IPS-15b (cell line): Measurements from ENCODE around the gene KCNH8.

Experiments
- H3K27me3 ChIP-seq: one replicate; pipeline ENCODE4 v1.6.1; 2013; ENCODE audit warnings: low read length; ENCODE audit not compliant: control insufficient read depth, insufficient read depth
- H3K36me3 ChIP-seq: one replicate; pipeline ENCODE4 v1.6.1; 2013; ENCODE audit warnings: low read length; ENCODE audit not compliant: control insufficient read depth, insufficient read depth
- H3K4me1 ChIP-seq: one replicate; pipeline ENCODE4 v1.6.1; 2013; ENCODE audit warnings: mild to moderate bottlenecking, low read length; ENCODE audit not compliant: control insufficient read depth, insufficient read depth
- H3K4me3 ChIP-seq: one replicate; pipeline ENCODE4 v1.5.1; 2013; ENCODE audit warnings: low read depth, low read length
- H3K9ac ChIP-seq: one replicate; pipeline ENCODE4 v1.6.1; 2013; ENCODE audit warnings: low read depth, mild to moderate bottlenecking, low read length
- H3K9me3 ChIP-seq: one replicate; pipeline ENCODE4 v1.6.1; 2013; ENCODE audit warnings: mild to moderate bottlenecking, low read length; ENCODE audit not compliant: control insufficient read depth, insufficient read depth

KCNH8 gene

GRCh38 chr3:19522305-19522704, 374.0 kb downstream of the KCNH8 start:
- no peaks in the 10 kb centered on the region for H3K36me3 ChIP-seq
- no peak overlapping the region for H3K4me3 ChIP-seq
- no peaks in the 10 kb centered on the region for H3K4me1 ChIP-seq
- no peak overlapping the region for H3K9ac ChIP-seq
- H3K9me3 ChIP-seq, result no peaks in the 10 kb centered on the region
- no peaks in the 10 kb centered on the region for H3K27me3 ChIP-seq

- Histone ChIP-seq H3K9me3 (no peaks in the 10 kb centered on the region), H3K4me3 (no peak overlapping the region), H3K4me1 (no peaks in the 10 kb centered on the region), H3K9ac (no peak overlapping the region), H3K27me3 (no peaks in the 10 kb centered on the region), H3K36me3 (no peaks in the 10 kb centered on the region)
Measured at GRCh38 chr3:19526071-19526470, 377.8 kb downstream of the KCNH8 start.

- no peaks in the 10 kb centered on the region for H3K27me3 ChIP-seq
Measured at GRCh38 chr3:19527746-19528145, 379.4 kb downstream of the KCNH8 start.

GRCh38 chr3:19531426-19531825, 383.1 kb downstream of the KCNH8 start:
- H3K27me3 ChIP-seq, result no peaks in the 10 kb centered on the region
- H3K9ac ChIP-seq, result no peak overlapping the region
- no peaks in the 10 kb centered on the region for H3K9me3 ChIP-seq
- H3K4me3 ChIP-seq, result no peak overlapping the region
- H3K36me3 ChIP-seq, result no peaks in the 10 kb centered on the region
- H3K4me1 ChIP-seq, result no peaks in the 10 kb centered on the region

More at GRCh38 chr3:19527746-19528145, 379.4 kb downstream of the KCNH8 start:
- H3K9me3 ChIP-seq, result no peaks in the 10 kb centered on the region
- no peak overlapping the region for H3K4me3 ChIP-seq
- no peak overlapping the region for H3K9ac ChIP-seq
- no peaks in the 10 kb centered on the region for H3K36me3 ChIP-seq
- no peaks in the 10 kb centered on the region for H3K4me1 ChIP-seq

- H3K4me3 ChIP-seq, result no peak overlapping the region
- no peaks in the 10 kb centered on the region for H3K9me3 ChIP-seq
- no peaks in the 10 kb centered on the region for H3K36me3 ChIP-seq
- no peak overlapping the region for H3K9ac ChIP-seq
- H3K4me1 ChIP-seq, result no peaks in the 10 kb centered on the region
- no peaks in the 10 kb centered on the region for H3K27me3 ChIP-seq
Measured at GRCh38 chr3:19539518-19540392, 391.4 kb downstream of the KCNH8 start.

GRCh38 chr3:19540464-19540863, 392.2 kb downstream of the KCNH8 start:
- Histone ChIP-seq H3K4me3 (no peak overlapping the region), H3K4me1 (no peaks in the 10 kb centered on the region), H3K36me3 (no peaks in the 10 kb centered on the region), H3K9me3 (no peaks in the 10 kb centered on the region), H3K27me3 (no peaks in the 10 kb centered on the region), H3K9ac (no peak overlapping the region)

- no peak overlapping the region for H3K4me3 ChIP-seq
- H3K9ac ChIP-seq, result no peak overlapping the region
- no peaks in the 10 kb centered on the region for H3K9me3 ChIP-seq
- H3K27me3 ChIP-seq, result no peaks in the 10 kb centered on the region
- H3K4me1 ChIP-seq, result no peaks in the 10 kb centered on the region
- no peaks in the 10 kb centered on the region for H3K36me3 ChIP-seq
Measured at GRCh38 chr3:19541284-19541683, 393.0 kb downstream of the KCNH8 start.

- Histone ChIP-seq H3K9ac (no peak overlapping the region), H3K9me3 (no peaks in the 10 kb centered on the region), H3K4me3 (no peak overlapping the region), H3K27me3 (no peaks in the 10 kb centered on the region), H3K4me1 (no peaks in the 10 kb centered on the region), H3K36me3 (no peaks in the 10 kb centered on the region)
Measured at GRCh38 chr3:19543212-19543841, 395.0 kb downstream of the KCNH8 start.

GRCh38 chr3:19547665-19548464, 399.6 kb downstream of the KCNH8 start:
- Histone ChIP-seq H3K4me1 (no peaks in the 10 kb centered on the region), H3K27me3 (no peaks in the 10 kb centered on the region), H3K9ac (no peak overlapping the region), H3K9me3 (no peaks in the 10 kb centered on the region), H3K36me3 (no peaks in the 10 kb centered on the region), H3K4me3 (no peak overlapping the region)

- Histone ChIP-seq H3K9me3 (no peaks in the 10 kb centered on the region), H3K9ac (no peak overlapping the region), H3K27me3 (no peaks in the 10 kb centered on the region), H3K4me1 (no peaks in the 10 kb centered on the region), H3K36me3 (no peaks in the 10 kb centered on the region), H3K4me3 (no peak overlapping the region)
Measured at GRCh38 chr3:19559724-19560442, 411.6 kb downstream of the KCNH8 start.

GRCh38 chr3:19573644-19574043, 425.3 kb downstream of the KCNH8 start:
- H3K9ac ChIP-seq, result no peak overlapping the region
- H3K4me1 ChIP-seq, result no peaks in the 10 kb centered on the region
- no peaks in the 10 kb centered on the region for H3K36me3 ChIP-seq
- no peaks in the 10 kb centered on the region for H3K27me3 ChIP-seq
- no peaks in the 10 kb centered on the region for H3K9me3 ChIP-seq
- no peak overlapping the region for H3K4me3 ChIP-seq
